ENCODE results near the gene HS3ST4. TPM values are rescaled to one million over a fixed set of nuclear protein-coding genes. Genes with fewer than 3 reads are reported as not detected.

Gene HS3ST4
- total RNA-seq, 1 donor from 2014 or later: 3.6 TPM

DNA sequence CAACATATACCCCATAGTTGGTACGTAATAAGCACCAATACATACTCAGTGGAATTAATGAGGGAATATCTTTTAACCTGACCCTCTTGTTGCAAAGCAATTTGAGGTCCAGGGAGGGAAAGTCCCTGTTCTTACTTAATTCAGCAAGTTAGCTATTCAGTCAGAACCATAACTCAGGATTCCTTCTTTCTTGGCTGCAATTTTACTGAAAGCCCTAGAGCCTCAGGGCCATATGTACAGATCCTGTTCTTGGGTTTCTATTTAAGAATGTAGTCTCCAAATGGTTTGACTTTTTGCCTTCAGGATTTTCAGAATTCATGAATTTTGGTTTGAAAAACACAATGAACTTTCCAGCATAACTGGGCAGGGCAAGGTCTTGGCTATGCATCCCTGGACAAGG lies 436.5 kb downstream of the HS3ST4 start:
- H3K27me3 Mint-ChIP-seq: peaks cover 13% of the 10 kb centered on the region
- TF ChIP-seq, protein P1, sequence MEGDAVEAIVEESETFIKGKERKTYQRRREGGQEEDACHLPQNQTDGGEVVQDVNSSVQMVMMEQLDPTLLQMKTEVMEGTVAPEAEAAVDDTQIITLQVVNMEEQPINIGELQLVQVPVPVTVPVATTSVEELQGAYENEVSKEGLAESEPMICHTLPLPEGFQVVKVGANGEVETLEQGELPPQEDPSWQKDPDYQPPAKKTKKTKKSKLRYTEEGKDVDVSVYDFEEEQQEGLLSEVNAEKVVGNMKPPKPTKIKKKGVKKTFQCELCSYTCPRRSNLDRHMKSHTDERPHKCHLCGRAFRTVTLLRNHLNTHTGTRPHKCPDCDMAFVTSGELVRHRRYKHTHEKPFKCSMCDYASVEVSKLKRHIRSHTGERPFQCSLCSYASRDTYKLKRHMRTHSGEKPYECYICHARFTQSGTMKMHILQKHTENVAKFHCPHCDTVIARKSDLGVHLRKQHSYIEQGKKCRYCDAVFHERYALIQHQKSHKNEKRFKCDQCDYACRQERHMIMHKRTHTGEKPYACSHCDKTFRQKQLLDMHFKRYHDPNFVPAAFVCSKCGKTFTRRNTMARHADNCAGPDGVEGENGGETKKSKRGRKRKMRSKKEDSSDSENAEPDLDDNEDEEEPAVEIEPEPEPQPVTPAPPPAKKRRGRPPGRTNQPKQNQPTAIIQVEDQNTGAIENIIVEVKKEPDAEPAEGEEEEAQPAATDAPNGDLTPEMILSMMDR (conservative IDR thresholded peaks at IDR 0.05): no peak
- H3K27ac Mint-ChIP-seq: no peak overlapping the region
- peaks cover 5% of the 10 kb centered on the region for H3K4me1 Mint-ChIP-seq (ENCODE audit: unreplicated experiment)
- no peaks in the 10 kb centered on the region for H3K9me3 Mint-ChIP-seq
- DNase-seq (ENCODE audit: extremely low spot score, unreplicated experiment): no peak
- no peak overlapping the region for H3K4me3 Mint-ChIP-seq
- no peaks in the 10 kb centered on the region for H3K36me3 Mint-ChIP-seq

DNA sequence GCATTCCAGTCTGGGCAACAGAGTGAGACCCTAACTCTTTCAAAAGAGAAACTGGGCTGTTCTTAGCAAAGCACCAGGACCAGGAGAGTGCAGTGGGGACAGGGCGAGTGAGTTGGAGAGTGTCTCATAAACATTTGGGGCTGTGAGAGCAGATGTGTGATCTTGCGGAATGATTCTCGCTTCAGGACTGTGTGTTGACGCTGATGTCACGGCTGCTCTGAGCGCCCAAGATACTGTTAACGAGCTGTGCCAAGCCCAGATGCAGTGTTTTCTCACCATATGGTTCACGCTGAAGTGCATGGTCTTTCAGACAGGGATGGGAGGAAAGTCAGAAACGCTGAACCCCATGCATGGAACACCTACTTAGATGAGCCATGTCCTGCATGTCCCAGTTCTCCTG lies 438.2 kb downstream of the HS3ST4 start:
- H3K27me3 Mint-ChIP-seq: peaks cover 13% of the 10 kb centered on the region
- H3K36me3 Mint-ChIP-seq: no peaks in the 10 kb centered on the region
- H3K4me3 Mint-ChIP-seq: no peak overlapping the region
- H3K9me3 Mint-ChIP-seq: no peaks in the 10 kb centered on the region
- no peak for DNase-seq (ENCODE audit: extremely low spot score, unreplicated experiment)
- peaks cover 12% of the 10 kb centered on the region for H3K4me1 Mint-ChIP-seq (ENCODE audit: unreplicated experiment)
- TF ChIP-seq, protein P1 (conservative IDR thresholded peaks at IDR 0.05): no peak
- H3K27ac Mint-ChIP-seq: no peak overlapping the region

DNA sequence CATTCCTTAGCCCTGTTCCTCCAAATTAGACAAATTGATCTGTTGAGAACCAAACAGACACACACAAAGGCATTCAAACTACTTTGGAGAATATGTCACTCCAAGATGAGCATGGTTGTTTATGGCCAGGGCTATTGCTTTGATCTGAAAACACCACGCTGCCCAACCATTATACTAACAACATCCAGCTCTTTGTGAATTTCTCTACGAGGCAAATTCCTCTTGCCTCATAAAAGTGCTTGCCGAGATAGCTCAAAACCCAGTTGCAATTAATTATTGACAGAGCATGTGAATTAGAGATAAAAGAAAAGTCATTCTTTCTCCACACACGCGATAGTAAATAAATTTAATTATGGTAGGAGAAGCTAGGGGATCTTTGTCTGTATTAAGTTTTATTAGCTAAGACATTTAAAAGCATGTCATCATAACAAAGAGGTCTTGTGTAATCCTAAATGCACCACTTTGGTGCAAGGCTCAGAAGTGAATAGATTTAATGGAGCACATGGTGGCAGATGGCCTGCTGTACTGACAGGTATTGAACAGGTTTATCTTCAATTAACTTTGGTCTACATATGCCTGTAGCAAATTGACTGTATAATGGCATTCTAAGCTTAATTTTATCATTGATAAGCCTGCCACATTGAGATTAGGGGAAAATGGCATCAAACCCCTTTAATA lies 441.8 kb downstream of the HS3ST4 start:
- Mint-ChIP-seq H3K9me3 (no peaks in the 10 kb centered on the region), H3K36me3 (no peaks in the 10 kb centered on the region), H3K4me1 (ENCODE audit: unreplicated experiment) (peaks cover 12% of the 10 kb centered on the region), H3K27me3 (no peaks in the 10 kb centered on the region), H3K27ac (no peak overlapping the region), H3K4me3 (no peak overlapping the region)
- no peak for DNase-seq (ENCODE audit: extremely low spot score, unreplicated experiment)
- TF ChIP-seq, protein P1 (conservative IDR thresholded peaks at IDR 0.05): no peak

DNA sequence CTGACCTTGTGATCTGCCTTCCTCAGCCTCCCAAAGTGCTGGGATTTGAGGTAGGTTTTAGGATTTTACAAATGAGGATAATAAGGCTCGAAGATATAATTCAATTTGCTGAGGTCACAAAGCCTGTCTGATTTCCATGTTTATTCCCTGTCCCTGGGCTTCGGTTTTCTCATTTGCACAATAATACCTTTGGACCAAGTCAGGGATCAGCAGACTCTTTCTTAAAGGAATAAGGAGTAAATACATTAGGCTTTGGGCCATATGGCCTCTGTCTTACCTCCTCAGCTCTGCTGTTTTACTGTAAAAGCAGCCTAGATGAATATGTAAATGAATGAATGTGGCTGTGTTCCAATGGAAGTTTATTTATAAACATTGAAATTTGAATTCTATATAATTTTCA lies 442.8 kb downstream of the HS3ST4 start:
- Mint-ChIP-seq H3K4me1 (ENCODE audit: unreplicated experiment) (peaks cover 12% of the 10 kb centered on the region), H3K4me3 (no peak overlapping the region), H3K27me3 (no peaks in the 10 kb centered on the region), H3K9me3 (no peaks in the 10 kb centered on the region), H3K36me3 (no peaks in the 10 kb centered on the region), H3K27ac (no peak overlapping the region)
- TF ChIP-seq, protein P1 (conservative IDR thresholded peaks at IDR 0.05): no peak
- no peak for DNase-seq (ENCODE audit: extremely low spot score, unreplicated experiment)

DNA sequence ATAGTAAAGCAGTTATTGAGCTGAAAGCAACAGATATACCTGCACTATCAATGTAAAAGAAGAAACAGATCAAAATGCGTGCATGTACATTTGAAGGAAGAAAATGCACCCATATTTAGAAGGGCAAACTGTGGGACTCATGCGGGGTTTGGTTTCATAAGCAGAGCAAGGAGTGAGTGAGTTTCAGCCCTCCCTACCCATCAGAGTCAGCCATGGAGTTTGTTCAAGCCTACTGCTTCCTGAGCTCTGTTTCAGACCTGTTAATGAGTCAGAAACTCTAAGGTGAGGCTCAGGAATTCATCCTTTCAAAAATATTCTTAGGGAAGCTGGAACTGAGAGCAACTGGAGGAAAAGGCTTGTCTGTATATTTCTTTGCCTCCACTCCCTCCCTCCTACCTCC lies 446.2 kb downstream of the HS3ST4 start:
- H3K27ac Mint-ChIP-seq: no peak overlapping the region
- H3K4me1 Mint-ChIP-seq (ENCODE audit: unreplicated experiment): peaks cover 10% of the 10 kb centered on the region
- H3K36me3 Mint-ChIP-seq: no peaks in the 10 kb centered on the region
- H3K9me3 Mint-ChIP-seq: no peaks in the 10 kb centered on the region
- no peak for DNase-seq (ENCODE audit: extremely low spot score, unreplicated experiment)
- TF ChIP-seq, protein P1 (conservative IDR thresholded peaks at IDR 0.05): no peak
- H3K4me3 Mint-ChIP-seq: no peak overlapping the region
- no peaks in the 10 kb centered on the region for H3K27me3 Mint-ChIP-seq

Data from type B pancreatic cell (in vitro differentiated cells).